22Rv1 (cell line): Measurements from ENCODE around the gene ZFYVE28.

Source experiments
- H3K27ac ChIP-seq: fragments of 450-650 bp; 2 replicates; pipeline ENCODE4 v1.5.1; 2017
- CTCF ChIP-seq: fragments of 450-650 bp; IDR thresholded peaks from 2 replicates; pipeline ENCODE4 v1.5.1; 2017; ENCODE audit warnings: mild to moderate bottlenecking
- ZFX ChIP-seq: fragments of 450-650 bp; IDR thresholded peaks from 2 replicates; pipeline ENCODE4 v1.6.1; 2017; ENCODE audit warnings: antibody characterized with exemption, borderline replicate concordance

ZFYVE28 gene

GRCh38 chr4:2301225-2301642 lies 117.2 kb downstream of the ZFYVE28 start:
- H3K27ac ChIP-seq, result no peak overlapping the region
- TF ChIP-seq CTCF (no peak), ZFX (no peak)

DNA sequence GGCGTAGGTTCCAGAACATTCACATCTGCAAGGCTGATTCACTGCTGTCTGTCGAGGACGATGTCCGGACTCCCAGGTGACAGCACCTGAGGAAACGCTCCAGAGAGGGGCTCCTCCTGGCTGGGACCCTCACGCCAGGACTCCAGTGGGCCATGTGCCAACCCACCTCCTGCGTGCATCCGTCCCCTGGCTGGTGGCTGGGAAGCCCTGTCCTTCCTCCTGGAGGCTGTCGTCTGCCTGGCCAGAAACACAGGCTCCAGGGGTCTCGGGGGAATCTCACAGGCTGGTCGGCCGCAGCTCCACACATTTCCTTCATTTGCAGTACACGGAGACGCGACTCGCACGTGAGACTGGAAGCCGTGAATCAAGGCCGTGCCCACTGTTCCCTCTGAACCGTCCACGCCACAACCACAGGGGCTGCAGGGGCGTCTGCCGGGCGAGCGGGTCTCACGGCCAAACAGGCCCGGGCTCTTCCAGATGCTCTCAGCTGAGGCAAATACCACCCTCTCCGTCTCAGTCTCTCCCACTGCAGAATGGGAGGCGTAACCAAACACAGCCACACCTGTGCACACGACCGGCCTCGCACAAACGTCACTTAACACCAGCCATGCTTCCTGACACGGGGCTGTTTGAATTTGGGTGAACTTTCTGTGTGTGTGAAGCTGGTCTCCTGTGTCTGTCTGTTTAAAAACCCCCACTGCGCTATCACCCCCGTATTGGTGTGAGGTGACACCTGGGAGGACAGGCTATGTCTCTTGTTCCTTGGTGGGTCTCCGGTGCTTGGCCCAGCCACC lies 117.8 kb downstream of the ZFYVE28 start:
- no peak overlapping the region for H3K27ac ChIP-seq
- TF ChIP-seq ZFX (no peak), CTCF (no peak)

DNA sequence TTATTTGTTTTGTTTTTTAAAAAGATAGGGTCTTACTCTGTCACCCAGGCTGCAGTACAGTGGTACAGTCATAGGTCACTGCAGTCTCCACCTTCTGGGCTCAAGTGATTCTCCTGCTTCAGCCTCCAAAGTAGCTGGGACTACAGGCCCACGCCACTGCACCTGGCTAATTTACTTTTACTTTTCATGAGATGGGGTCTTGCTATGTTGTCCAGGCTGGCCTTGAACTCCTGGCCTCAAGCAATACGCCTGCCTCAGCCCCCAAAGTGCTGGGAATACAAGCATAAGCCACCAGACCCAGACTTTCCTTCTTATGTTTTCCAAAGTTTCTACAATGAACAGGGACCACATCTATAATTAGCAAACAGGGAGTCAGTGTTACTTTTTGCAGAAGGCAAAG lies 118.7 kb downstream of the ZFYVE28 start:
- TF ChIP-seq CTCF (no peak), ZFX (no peak)
- H3K27ac ChIP-seq, result no peak overlapping the region

- TF ChIP-seq CTCF (no peak), ZFX (no peak)
- no peak overlapping the region for H3K27ac ChIP-seq
Observed at GRCh38 chr4:2298532-2298991, 119.9 kb downstream of the ZFYVE28 start.

- no peak overlapping the region for H3K27ac ChIP-seq
- no peak for TF ChIP-seq CTCF
- TF ChIP-seq ZFX, result no peak
Observed at GRCh38 chr4:2297606-2298531, 120.6 kb downstream of the ZFYVE28 start.

GRCh38 chr4:2296631-2297601 lies 121.5 kb downstream of the ZFYVE28 start:
- H3K27ac ChIP-seq, result no peak overlapping the region
- TF ChIP-seq ZFX (no peak), CTCF (no peak)
